A673 (cell line): ENCODE results near the gene ATP2C1. TPM values are rescaled to one million over a fixed set of nuclear protein-coding genes. Genes with fewer than 3 reads are reported as not detected.
A peak's percentile ranks its signal among the peaks of the same experiment; 100 is the strongest.

Experiments
- BruUV-seq: library from RNA; stranded (reverse); fragments of 400-500 nt; replicated peaks from 2 replicates; lab custom pipeline; 2021; lab: Mats Ljungman, UMichigan
- CTCF ChIA-PET: fragments of 300-600 bp; sonication (Branson Sonifier 250); formaldehyde crosslinking; loops from one replicate; lab custom pipeline; 2022; ENCODE audit warnings: antibody characterized with exemption; lab: Charles Lee
- POLR2A ChIA-PET: fragments of 300-600 bp; sonication (Branson Sonifier 250); formaldehyde crosslinking; loops from one replicate; lab custom pipeline; 2022; ENCODE audit warnings: antibody characterized with exemption; ENCODE audit not compliant: low non-redundant PET; lab: Charles Lee
- DNase-seq: peaks from one replicate; pipeline ENCODE4 v3.0.0-alpha.2; 2015; ENCODE audit warnings: low spot score
- H3K27ac ChIP-seq: fragments of 200-600 bp; sonication (generic); 2 replicates; pipeline ENCODE4 v1.5.1; 2016; ENCODE audit warnings: mixed run types, low read depth, mild to moderate bottlenecking, mixed read lengths, antibody characterized with exemption, low read length; ENCODE audit not compliant: poor library complexity, severe bottlenecking
- H3K27me3 ChIP-seq: fragments of 200-600 bp; sonication (generic); replicated peaks from 2 replicates; pipeline ENCODE4 v1.6.1; 2017; ENCODE audit warnings: mixed run types, low read depth, mild to moderate bottlenecking, mixed read lengths, antibody characterized with exemption, low read length; ENCODE audit not compliant: insufficient read depth, poor library complexity
- H3K36me3 ChIP-seq: fragments of 200-600 bp; sonication (generic); 2 replicates; pipeline ENCODE4 v1.6.1; 2016; ENCODE audit warnings: mixed run types, mild to moderate bottlenecking, mixed read lengths, antibody characterized with exemption, low read length; ENCODE audit not compliant: insufficient read depth, poor library complexity, severe bottlenecking
- H3K4me1 ChIP-seq: fragments of 200-600 bp; sonication (generic); 2 replicates; pipeline ENCODE4 v1.6.1; 2017; ENCODE audit warnings: mixed run types, mild to moderate bottlenecking, mixed read lengths, antibody characterized with exemption, low read length; ENCODE audit not compliant: insufficient read depth, poor library complexity, severe bottlenecking
- H3K4me3 ChIP-seq: fragments of 200-600 bp; sonication (generic); 2 replicates; pipeline ENCODE4 v1.5.1; 2016; ENCODE audit warnings: low read depth, mixed run types, mild to moderate bottlenecking, mixed read lengths, low read length; ENCODE audit not compliant: poor library complexity, severe bottlenecking
- H3K9me3 ChIP-seq: fragments of 200-600 bp; sonication (generic); 2 replicates; pipeline ENCODE4 v1.6.1; 2016; ENCODE audit warnings: mixed run types, low read depth, mild to moderate bottlenecking, mixed read lengths, antibody characterized with exemption, low read length; ENCODE audit not compliant: poor library complexity, severe bottlenecking
- CTCF ChIP-seq: fragments of 300-800, 200-600 bp; sonication (generic); conservative IDR thresholded peaks from 2 replicates; pipeline ENCODE4 v1.5.1; 2017; ENCODE audit warnings: low read depth, mild to moderate bottlenecking, antibody characterized with exemption, low read length, moderate library complexity, mixed read lengths
- EZH2 ChIP-seq: fragments of 200-600 bp; sonication (generic); IDR thresholded peaks from 2 replicates; pipeline ENCODE4 v1.6.1; 2017; ENCODE audit warnings: borderline replicate concordance, low read depth, mild to moderate bottlenecking, mixed read lengths, antibody characterized with exemption, low read length; ENCODE audit not compliant: poor library complexity, severe bottlenecking
- intact Hi-C: fragments of 100-400 bp; cut with micrococcal nuclease; formaldehyde crosslinking; loops from one replicate; pipeline ENCODE4 v1.10.0; 2022; ENCODE audit not compliant: unreplicated experiment
- total RNA-seq: library from RNA; stranded (reverse); gene quantifications from 2 replicates; pipeline ENCODE4 v1.2.3, GENCODE V29; 2021

ATP2C1 gene
- total RNA-seq, 1 experiment from 2014 or later, result 75.9 TPM

- Histone ChIP-seq H3K27me3 (no peaks in the 10 kb centered on the region), H3K9me3 (peaks cover 6% of the 10 kb centered on the region), H3K4me1 (no peaks in the 10 kb centered on the region), H3K27ac (no peak overlapping the region), H3K4me3 (no peak overlapping the region), H3K36me3 (no peaks in the 10 kb centered on the region)
- TF ChIP-seq CTCF, result no peak
- no peak for TF ChIP-seq EZH2
- BruUV-seq, result no TSS peak
- CTCF ChIA-PET, result no interaction called here
- intact Hi-C loops, result no loop called here
- POLR2A ChIA-PET, result no interaction called here
- DNase-seq, result no peak
These were observed 15.4 kb upstream of the ATP2C1 start for GRCh38 chr3:130878464-130878863.

GRCh38 chr3:130889416-130889946 is 4.4 kb upstream of the ATP2C1 start:
- ChIA-PET POLR2A (no interaction called here), CTCF (no interaction called here)
- H3K27ac ChIP-seq, result no peak overlapping the region
- BruUV-seq, result no TSS peak
- H3K4me3 ChIP-seq, result no peak overlapping the region
- no peaks in the 10 kb centered on the region for H3K36me3 ChIP-seq
- H3K4me1 ChIP-seq, result no peaks in the 10 kb centered on the region
- H3K27me3 ChIP-seq, result no peaks in the 10 kb centered on the region
- intact Hi-C loops, result no loop called here
- TF ChIP-seq EZH2 (no peak), CTCF (no peak)
- no peak for DNase-seq
- H3K9me3 ChIP-seq, result no peaks in the 10 kb centered on the region

- peak; percentile 91 for TF ChIP-seq CTCF
- TF ChIP-seq EZH2, result no peak
- H3K4me1 ChIP-seq, result peaks cover 7% of the 10 kb centered on the region
- BruUV-seq, result no TSS peak
- ChIA-PET CTCF (interaction anchor here (0.5 to 1.5 kb wide), 3 partner anchors 131 to 145 kb away, joined by 3 to 7 read pairs (median 5); no protein-coding TSS in a partner anchor), POLR2A (no interaction called here)
- H3K27me3 ChIP-seq, result no peaks in the 10 kb centered on the region
- intact Hi-C loops, result loop anchor here (1.0 to 5.0 kb wide), 2 partner anchors 134 to 616 kb away; no protein-coding TSS in a partner anchor
- peak overlapping the region; percentile 79 for H3K4me3 ChIP-seq
- no peaks in the 10 kb centered on the region for H3K36me3 ChIP-seq
- DNase-seq, result peak; percentile 83
- peak overlapping the region; percentile 89 for H3K27ac ChIP-seq
- H3K9me3 ChIP-seq, result no peaks in the 10 kb centered on the region
These were observed 1.0 kb upstream of the ATP2C1 start for GRCh38 chr3:130892759-130893375.
